ENCODE measurements around the gene VPS9D1.

- TF ChIP-seq CTCF (conservative IDR thresholded peaks at IDR 0.05 in 1 of 2, IDR thresholded peaks at IDR 0.05 in 1 of 2; ENCODE audit: low read depth in 1 of 2, low read length in 2 of 2) (no peak), EZH2 (IDR thresholded peaks at IDR 0.05; ENCODE audit: low read length, missing control alignments) (no peak)
Measured at GRCh38 chr16:89710709-89711564, 9.8 kb downstream of the VPS9D1 start.
